ENCODE results near the gene MTO1.
"Not testable (repeated sequence)": the region's sequence is repeated elsewhere in the genome, so short reads cannot be mapped to it uniquely, and the experiment has no call there.

MTO1 gene

DNA sequence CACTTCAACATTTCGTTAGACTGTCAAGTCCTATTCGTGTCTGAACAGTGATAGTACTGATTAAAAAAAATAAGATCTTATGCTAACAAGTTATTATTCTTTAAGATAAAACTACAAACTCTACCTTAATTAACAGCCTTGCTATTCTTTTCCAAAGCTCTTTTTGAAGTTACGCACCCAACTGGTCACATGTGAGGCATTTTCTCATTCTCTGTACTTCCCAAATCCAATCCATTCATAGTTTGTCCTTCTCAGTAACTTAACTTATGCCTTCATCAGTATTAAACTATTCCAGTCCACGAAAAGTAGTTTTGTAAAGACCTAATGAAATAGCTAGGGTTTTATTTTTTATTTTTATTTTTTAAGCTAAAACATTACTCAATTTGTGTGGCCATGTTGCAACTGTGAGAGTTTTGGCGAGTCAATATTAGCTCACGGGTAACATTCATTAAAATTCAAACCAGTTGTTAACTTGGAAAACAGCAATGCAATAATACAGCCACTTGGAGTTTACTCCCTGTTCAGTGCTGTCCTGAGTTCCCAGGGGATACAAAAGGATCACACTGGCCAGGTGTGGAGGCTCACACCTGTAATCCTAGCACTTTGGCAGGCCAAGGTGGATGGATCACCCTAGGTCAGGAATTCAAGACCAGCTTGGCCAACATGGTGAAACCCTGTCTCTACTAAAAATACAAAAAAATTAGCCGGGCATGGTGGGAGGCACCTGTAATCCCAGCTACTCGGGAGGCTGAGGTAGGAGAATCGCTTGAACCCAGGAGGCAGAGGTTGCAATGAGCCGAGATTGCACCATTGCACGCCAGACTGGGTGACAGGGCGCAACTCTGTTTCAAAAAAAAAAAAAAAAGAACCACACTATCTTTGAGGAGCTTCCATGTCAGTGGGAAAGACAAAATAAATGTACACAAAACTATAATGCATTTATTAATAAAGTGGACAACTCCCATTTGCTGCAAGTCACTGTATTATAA is 87.2 kb downstream of the MTO1 start:
- TF ChIP-seq, protein P1, sequence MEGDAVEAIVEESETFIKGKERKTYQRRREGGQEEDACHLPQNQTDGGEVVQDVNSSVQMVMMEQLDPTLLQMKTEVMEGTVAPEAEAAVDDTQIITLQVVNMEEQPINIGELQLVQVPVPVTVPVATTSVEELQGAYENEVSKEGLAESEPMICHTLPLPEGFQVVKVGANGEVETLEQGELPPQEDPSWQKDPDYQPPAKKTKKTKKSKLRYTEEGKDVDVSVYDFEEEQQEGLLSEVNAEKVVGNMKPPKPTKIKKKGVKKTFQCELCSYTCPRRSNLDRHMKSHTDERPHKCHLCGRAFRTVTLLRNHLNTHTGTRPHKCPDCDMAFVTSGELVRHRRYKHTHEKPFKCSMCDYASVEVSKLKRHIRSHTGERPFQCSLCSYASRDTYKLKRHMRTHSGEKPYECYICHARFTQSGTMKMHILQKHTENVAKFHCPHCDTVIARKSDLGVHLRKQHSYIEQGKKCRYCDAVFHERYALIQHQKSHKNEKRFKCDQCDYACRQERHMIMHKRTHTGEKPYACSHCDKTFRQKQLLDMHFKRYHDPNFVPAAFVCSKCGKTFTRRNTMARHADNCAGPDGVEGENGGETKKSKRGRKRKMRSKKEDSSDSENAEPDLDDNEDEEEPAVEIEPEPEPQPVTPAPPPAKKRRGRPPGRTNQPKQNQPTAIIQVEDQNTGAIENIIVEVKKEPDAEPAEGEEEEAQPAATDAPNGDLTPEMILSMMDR (IDR thresholded peaks at IDR 0.05; ENCODE audit: low read depth, low read length): no peak
- DNase-seq (ENCODE audit: low read depth in 2 of 2): no peak
- no peak overlapping the region for H3K4me3 ChIP-seq (replicated peaks in 1 of 2; ENCODE audit: low read depth in 2 of 2, low read length in 2 of 2)

- not testable (repeated sequence) for H3K4me3 ChIP-seq (replicated peaks in 1 of 2; ENCODE audit: low read depth in 2 of 2, low read length in 2 of 2); DNase-seq (ENCODE audit: low read depth in 2 of 2)
Measured at GRCh38 chr6:73551115-73551514, 89.6 kb downstream of the MTO1 start.

DNA sequence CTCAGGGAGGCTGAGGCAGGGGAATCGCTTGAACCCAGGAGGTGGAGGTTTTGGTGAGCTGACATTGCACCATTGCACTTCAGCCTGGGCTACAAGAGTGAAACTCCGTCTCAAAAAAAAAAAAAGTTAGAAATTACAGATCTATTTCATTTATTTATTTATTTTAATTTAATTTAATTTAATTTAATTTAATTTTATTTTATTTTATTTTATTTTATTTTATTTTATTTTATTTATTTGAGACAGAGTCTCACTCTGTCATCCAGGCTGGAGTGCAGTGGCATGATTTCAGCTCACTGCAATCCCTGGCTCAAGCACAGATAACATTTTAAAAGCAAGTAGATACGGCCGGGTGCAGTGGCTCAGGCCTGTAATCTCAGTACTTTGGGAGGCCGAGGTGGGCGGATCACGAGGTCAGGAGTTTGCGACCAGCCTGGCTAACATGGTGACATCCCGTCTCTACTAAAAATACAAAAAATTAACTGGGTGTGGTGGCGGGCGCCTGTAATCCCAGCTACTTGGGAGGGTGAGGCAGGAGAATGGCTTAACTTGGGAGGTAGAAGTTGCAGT is 93.9 kb downstream of the MTO1 start:
- DNase-seq (ENCODE audit: low read depth in 2 of 2); H3K4me3 ChIP-seq (replicated peaks in 1 of 2; ENCODE audit: low read depth in 2 of 2, low read length in 2 of 2): not testable (repeated sequence)

GRCh38 chr6:73556836-73557235 is 95.3 kb downstream of the MTO1 start:
- no peak for DNase-seq (ENCODE audit: low read depth in 2 of 2)
- H3K4me3 ChIP-seq (replicated peaks in 1 of 2; ENCODE audit: low read depth in 2 of 2, low read length in 2 of 2): no peak overlapping the region
- TF ChIP-seq, protein P1 (IDR thresholded peaks at IDR 0.05; ENCODE audit: low read depth, low read length): no peak

Data from cardiac fibroblast (primary cell).